ENCODE measurements around the gene CAPZA3. TPM values are rescaled to one million over a fixed set of nuclear protein-coding genes. Genes with fewer than 3 reads are reported as not detected.

The CAPZA3 gene
- polyA plus RNA-seq, 1 donor from 2014 or later = not detected

Other genes with a start within 250 kb of the CAPZA3 start
- gene PLCZ1, start 107 bp upstream of the CAPZA3 start, polyA plus RNA-seq (ENCODE audit: insufficient read depth, low read depth, low replicate concordance) = not detected